Calu3 (cell line): ENCODE data around the gene TMEM131L. TPM values are rescaled to one million over a fixed set of nuclear protein-coding genes. Genes with fewer than 3 reads are reported as not detected.

Source experiments
- BruUV-seq: library from RNA; stranded (reverse); fragments of 400-500 nt; replicated peaks from 2 replicates; lab custom pipeline; 2021; lab: Mats Ljungman, UMichigan
- CTCF ChIA-PET: fragments of 300-600 bp; sonication (Branson Sonifier 250); formaldehyde crosslinking; loops from one replicate; lab custom pipeline; 2022; ENCODE audit warnings: antibody characterized with exemption; lab: Charles Lee
- DNase-seq: peaks from one replicate; pipeline ENCODE4 v3.0.0; 2022
- H3K27ac Mint-ChIP-seq: one replicate; pipeline ENCODE4 v1.8.0; 2022; ENCODE audit warnings: mixed read lengths; ENCODE audit not compliant: unreplicated experiment
- H3K27me3 Mint-ChIP-seq: one replicate; pipeline ENCODE4 v1.8.0; 2022; ENCODE audit warnings: mixed read lengths; ENCODE audit not compliant: unreplicated experiment
- H3K36me3 Mint-ChIP-seq: one replicate; pipeline ENCODE4 v1.8.0; 2022; ENCODE audit warnings: mild to moderate bottlenecking, moderate library complexity, mixed read lengths; ENCODE audit not compliant: insufficient read depth, unreplicated experiment
- H3K4me1 Mint-ChIP-seq: one replicate; pipeline ENCODE4 v1.8.0; 2022; ENCODE audit warnings: mild to moderate bottlenecking, low read depth, mixed read lengths; ENCODE audit not compliant: unreplicated experiment
- H3K4me3 Mint-ChIP-seq: one replicate; pipeline ENCODE4 v1.8.0; 2022; ENCODE audit warnings: mild to moderate bottlenecking, low read depth, moderate library complexity, mixed read lengths; ENCODE audit not compliant: unreplicated experiment
- H3K9me3 Mint-ChIP-seq: one replicate; pipeline ENCODE4 v1.8.0; 2022; ENCODE audit warnings: low read depth, mixed read lengths; ENCODE audit not compliant: unreplicated experiment
- CTCF ChIP-seq: fragments of 200-600 bp; IDR thresholded peaks from one replicate; pipeline ENCODE4 v1.8.0; 2022; ENCODE audit warnings: antibody characterized with exemption; ENCODE audit not compliant: unreplicated experiment
- intact Hi-C: fragments of 100-400 bp; cut with micrococcal nuclease; formaldehyde crosslinking; loops from one replicate; pipeline ENCODE4 v1.10.0; 2022; ENCODE audit not compliant: unreplicated experiment
- total RNA-seq: library from RNA; stranded (reverse); gene quantifications from 2 replicates; pipeline ENCODE4 v1.2.3, GENCODE V29; 2022

TMEM131L gene
- total RNA-seq, 1 experiment from 2014 or later, result 9.4 TPM

- DNase-seq, result peak; percentile 25
- H3K4me3 Mint-ChIP-seq, result peak overlapping the region; percentile 82
- H3K27me3 Mint-ChIP-seq, result no peaks in the 10 kb centered on the region
- intact Hi-C loops, result loop anchor here (10.0 kb wide), 1 partner anchor 109 kb away; no protein-coding TSS in a partner anchor
- no peaks in the 10 kb centered on the region for H3K9me3 Mint-ChIP-seq
- peak overlapping the region; percentile 33 for H3K27ac Mint-ChIP-seq
- CTCF ChIA-PET, result interaction anchor here (0.5 to 1.7 kb wide), 5 partner anchors 18 to 171 kb away, joined by 3 to 8 read pairs (median 4); no protein-coding TSS in a partner anchor
- H3K4me1 Mint-ChIP-seq, result no peaks in the 10 kb centered on the region
- H3K36me3 Mint-ChIP-seq, result peaks cover 16% of the 10 kb centered on the region
- no peak for TF ChIP-seq CTCF
- BruUV-seq, result no TSS peak
These were observed 512 bp upstream of the TMEM131L start for GRCh38 chr4:153465615-153466080.

- no TSS peak for BruUV-seq
- peak; percentile 68 for DNase-seq
- intact Hi-C loops, result loop anchor here (10.0 kb wide), 1 partner anchor 108 kb away; no protein-coding TSS in a partner anchor
- Mint-ChIP-seq H3K36me3 (peaks cover 23% of the 10 kb centered on the region), H3K4me1 (peaks cover 15% of the 10 kb centered on the region), H3K27ac (peak overlapping the region; percentile 62), H3K9me3 (no peaks in the 10 kb centered on the region), H3K4me3 (peak overlapping the region; percentile 82), H3K27me3 (no peaks in the 10 kb centered on the region)
- no peak for TF ChIP-seq CTCF
- CTCF ChIA-PET, result interaction anchor here (1.1 to 1.7 kb wide), 2 partner anchors 19 to 107 kb away, joined by 3 to 4 read pairs; no protein-coding TSS in a partner anchor
These were observed 1.1 kb downstream of the TMEM131L start for GRCh38 chr4:153466949-153467896.

GRCh38 chr4:153467897-153468262 is 1.7 kb downstream of the TMEM131L start:
- Mint-ChIP-seq H3K27me3 (no peaks in the 10 kb centered on the region), H3K36me3 (peaks cover 25% of the 10 kb centered on the region), H3K9me3 (no peaks in the 10 kb centered on the region), H3K4me3 (no peak overlapping the region), H3K4me1 (peaks cover 20% of the 10 kb centered on the region), H3K27ac (no peak overlapping the region)
- no peak for TF ChIP-seq CTCF
- BruUV-seq, result TSS peak; percentile 42
- intact Hi-C loops, result loop anchor here (10.0 kb wide), 1 partner anchor 107 kb away; no protein-coding TSS in a partner anchor
- no peak for DNase-seq
- CTCF ChIA-PET, result interaction anchor here (1.1 kb wide), 1 partner anchor 106 kb away, joined by 3 read pairs; no protein-coding TSS in a partner anchor

- peaks cover 28% of the 10 kb centered on the region for H3K36me3 Mint-ChIP-seq
- intact Hi-C loops, result loop anchor here (10.0 kb wide), 1 partner anchor 106 kb away; no protein-coding TSS in a partner anchor
- DNase-seq, result no peak
- H3K4me1 Mint-ChIP-seq, result peaks cover 27% of the 10 kb centered on the region
- CTCF ChIA-PET, result no interaction called here
- H3K27ac Mint-ChIP-seq, result no peak overlapping the region
- no peak overlapping the region for H3K4me3 Mint-ChIP-seq
- no peaks in the 10 kb centered on the region for H3K9me3 Mint-ChIP-seq
- no peak for TF ChIP-seq CTCF
- H3K27me3 Mint-ChIP-seq, result no peaks in the 10 kb centered on the region
- no TSS peak for BruUV-seq
These were observed 2.4 kb downstream of the TMEM131L start for GRCh38 chr4:153468587-153468986.
